Adrenal gland (tissue), 12 donors: Measurements from ENCODE around the gene RPS6KL1. TPM values are rescaled to one million over a fixed set of nuclear protein-coding genes. Genes with fewer than 3 reads are reported as not detected.

ENCODE experiments used
- DNase-seq, 7 donors: peaks; one replicate each; pipeline ENCODE4 v3.0.0-alpha.2; 2019 to 2020
- H3K27ac ChIP-seq, 5 donors: fragments of 200-600 bp; sonication (generic) in 4 of 5; 1 replicate in 3 of 5; 2 replicates in 2 of 5; pipeline versions ENCODE4 v1.5.1 to v1.8.0; 2016 to 2020; ENCODE audit warnings: mild to moderate bottlenecking in 1 of 5
- H3K27me3 ChIP-seq: fragments of 200-600 bp; 2 replicates; pipeline ENCODE4 v1.8.0; 2021
- H3K36me3 ChIP-seq, 2 donors: fragments of 200-600 bp; replicated peaks in 1 of 2; 1 replicate in 1 of 2; 2 replicates in 1 of 2; pipeline versions ENCODE4 v1.5.1 to v1.8.0; 2018 to 2022
- H3K4me1 ChIP-seq, 2 donors: fragments of 200-600 bp; replicated peaks in 1 of 2; 1 replicate in 1 of 2; 2 replicates in 1 of 2; pipeline versions ENCODE4 v1.5.1 to v1.8.0; 2018 to 2021
- H3K4me3 ChIP-seq, 4 donors: fragments of 200-600 bp; sonication (generic) in 3 of 4; one replicate each; pipeline ENCODE4 v1.5.1; 2016 to 2018
- H3K9me3 ChIP-seq, 3 donors: fragments of 200-600 bp; sonication (generic) in 1 of 3; replicated peaks in 1 of 3; 1 replicate in 2 of 3; 2 replicates in 1 of 3; pipeline versions ENCODE4 v1.5.1 to v1.8.0; 2016 to 2021
- POLR2A ChIP-seq, 2 donors: fragments of 450-650 bp; IDR thresholded peaks; one replicate each; pipeline ENCODE4 v1.6.1; 2017; ENCODE audit warnings: antibody characterized with exemption in 2 of 2, mild to moderate bottlenecking in 2 of 2, moderate library complexity in 1 of 2
- WGBS, 4 donors: extraction: QIAGEN DNeasy Blood & Tissue Kit in 2 of 4; methylation state at CpG; one replicate each; pipeline versions ENCODE4 v1.1.5 to v1.1.7; 2013 to 2017; 5-methylcytosine and 5-hydroxymethylcytosine counted together
- intact Hi-C, 2 donors: fragments of 100-400 bp; cut with DNase I; formaldehyde crosslinking; loops; one replicate each; pipeline versions ENCODE4 v1.14.1 to v1.15.0; 2022 to 2023
- polyA plus RNA-seq, 3 donors: library from polyadenylated mRNA; stranded (reverse); fragments of 200-250 nt in 2 of 3; fragments of 350-450 nt in 1 of 3; fragmentation: Illumina TruSeq in 1 of 3; extraction: RNeasy Lipid Tissue Mini Kit (QIAGEN cat#74804) in 1 of 3; gene quantifications; one replicate each; pipeline ENCODE4 v1.2.3, GENCODE V29; 2013 to 2014
- total RNA-seq, 9 donors: library from RNA; depleted of rRNA in 4 of 9; stranded (reverse); fragments of >200 nt in 4 of 9; fragments of 120-200 nt in 1 of 9; fragmentation: NEBNext Ultra II Directional in 1 of 9; extraction: Animal tissue kit (Norgen Biotek cat#: 25700) in 1 of 9; gene quantifications; one replicate each; pipeline versions ENCODE4 v1.1.0 to v1.2.4, GENCODE V29; 2013 to 2023
- TF ChIP-seq, protein P1 (sequence below), 6 experiments: fragments of 450-650 bp in 4 of 6; fragments of 200-600 bp in 2 of 6; sonication (generic) in 1 of 6; IDR thresholded peaks; 1 replicate in 5 of 6; 2 replicates in 1 of 6; pipeline versions ENCODE4 v1.5.1 to v1.8.0; 2016 to 2021; ENCODE audit warnings: antibody characterized with exemption in 6 of 6, mild to moderate bottlenecking in 2 of 6, moderate library complexity in 1 of 6
- donor health status: healthy with polysubstance abuse.
- donor health status: Bipolar disorder and iron deficiency.
- donor health status: DM: yes; HTN: yes; CAD: no.
- donor health status: DM: no; HTN: no; CAD: no.
- donor health status: DM: no; HTN: no; CAD: no.
- donor health status: DM: yes; HTN: yes; CAD: no.

RPS6KL1 gene
- total and polyA plus RNA-seq, 12 donors: 2.0 to 28.2 (median 5.3) TPM

DNA sequence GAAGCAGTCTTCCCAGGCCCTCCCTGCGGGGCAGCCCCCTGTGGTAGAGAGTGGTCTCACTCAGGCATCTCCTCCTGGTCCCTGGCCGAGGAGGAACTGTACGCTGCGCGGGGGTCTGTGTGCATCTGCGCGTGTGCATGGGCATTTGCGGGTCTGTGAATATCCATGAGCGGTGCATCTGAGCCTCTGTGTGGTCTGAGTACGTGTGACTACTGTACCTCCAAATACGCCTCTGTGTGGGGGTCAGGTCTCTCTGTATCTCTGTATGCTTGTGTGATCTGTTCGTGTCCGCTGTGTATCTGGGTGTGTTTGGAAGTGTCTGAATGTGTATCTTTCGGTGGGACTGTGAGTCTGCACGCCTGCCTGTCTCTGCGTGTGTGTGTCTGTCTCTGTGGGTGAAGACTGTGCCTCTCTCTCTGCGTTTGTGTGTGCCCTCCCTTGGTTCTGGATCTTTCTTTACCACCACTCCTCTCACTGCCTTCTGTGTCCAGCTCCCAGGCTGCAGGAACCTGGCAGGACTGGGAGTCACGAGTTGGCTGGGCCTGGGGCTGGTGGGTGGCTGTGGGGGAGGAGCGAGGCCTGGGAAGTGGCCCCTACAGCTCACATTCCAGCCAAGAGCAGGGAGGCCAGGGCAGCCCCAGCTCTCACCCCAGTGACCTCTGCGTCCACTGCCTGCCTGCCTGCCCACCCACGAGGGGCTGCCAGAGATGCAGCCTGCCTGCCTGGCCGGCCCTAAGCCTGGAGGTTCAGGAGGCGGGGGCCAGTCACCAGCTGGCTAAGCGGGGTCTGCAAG is 33.4 kb upstream of the RPS6KL1 start:
- Histone ChIP-seq H3K27me3 (no peaks in the 10 kb centered on the region), H3K4me3 (no peak overlapping the region), H3K9me3 (no peaks in the 10 kb centered on the region), H3K27ac (no peak overlapping the region), H3K36me3 (no peaks in the 10 kb centered on the region), H3K4me1 (peaks cover 0 to 22% of the 10 kb centered on the region in 2 donors)
- TF ChIP-seq, protein P1, sequence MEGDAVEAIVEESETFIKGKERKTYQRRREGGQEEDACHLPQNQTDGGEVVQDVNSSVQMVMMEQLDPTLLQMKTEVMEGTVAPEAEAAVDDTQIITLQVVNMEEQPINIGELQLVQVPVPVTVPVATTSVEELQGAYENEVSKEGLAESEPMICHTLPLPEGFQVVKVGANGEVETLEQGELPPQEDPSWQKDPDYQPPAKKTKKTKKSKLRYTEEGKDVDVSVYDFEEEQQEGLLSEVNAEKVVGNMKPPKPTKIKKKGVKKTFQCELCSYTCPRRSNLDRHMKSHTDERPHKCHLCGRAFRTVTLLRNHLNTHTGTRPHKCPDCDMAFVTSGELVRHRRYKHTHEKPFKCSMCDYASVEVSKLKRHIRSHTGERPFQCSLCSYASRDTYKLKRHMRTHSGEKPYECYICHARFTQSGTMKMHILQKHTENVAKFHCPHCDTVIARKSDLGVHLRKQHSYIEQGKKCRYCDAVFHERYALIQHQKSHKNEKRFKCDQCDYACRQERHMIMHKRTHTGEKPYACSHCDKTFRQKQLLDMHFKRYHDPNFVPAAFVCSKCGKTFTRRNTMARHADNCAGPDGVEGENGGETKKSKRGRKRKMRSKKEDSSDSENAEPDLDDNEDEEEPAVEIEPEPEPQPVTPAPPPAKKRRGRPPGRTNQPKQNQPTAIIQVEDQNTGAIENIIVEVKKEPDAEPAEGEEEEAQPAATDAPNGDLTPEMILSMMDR (IDR thresholded peaks at IDR 0.05): no peak
- TF ChIP-seq POLR2A (IDR thresholded peaks at IDR 0.05): no peak
- intact Hi-C loops: no loop called here
- 88 to 95% (median 90%) methylated on average over 9 to 24 of the region's 24 CpGs for WGBS, 4 donors
- DNase-seq: no peak

DNA sequence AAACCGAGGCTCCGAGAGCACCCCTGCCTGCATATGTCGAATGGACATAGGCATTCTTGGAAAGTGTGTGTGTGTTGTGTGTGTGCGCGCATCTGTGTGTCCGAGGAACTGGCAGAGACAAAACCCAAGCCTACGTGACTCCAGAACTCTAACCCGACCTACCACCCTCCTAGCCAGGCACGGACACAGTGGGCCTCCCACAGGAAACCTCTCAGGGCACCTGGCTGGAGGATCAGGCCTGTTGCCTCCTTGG is 32.9 kb upstream of the RPS6KL1 start:
- Histone ChIP-seq H3K4me3 (peak overlapping the region in 1 of 4 donors; percentile 57), H3K27ac (peak overlapping the region in 1 of 5 donors; percentile 6)

DNA sequence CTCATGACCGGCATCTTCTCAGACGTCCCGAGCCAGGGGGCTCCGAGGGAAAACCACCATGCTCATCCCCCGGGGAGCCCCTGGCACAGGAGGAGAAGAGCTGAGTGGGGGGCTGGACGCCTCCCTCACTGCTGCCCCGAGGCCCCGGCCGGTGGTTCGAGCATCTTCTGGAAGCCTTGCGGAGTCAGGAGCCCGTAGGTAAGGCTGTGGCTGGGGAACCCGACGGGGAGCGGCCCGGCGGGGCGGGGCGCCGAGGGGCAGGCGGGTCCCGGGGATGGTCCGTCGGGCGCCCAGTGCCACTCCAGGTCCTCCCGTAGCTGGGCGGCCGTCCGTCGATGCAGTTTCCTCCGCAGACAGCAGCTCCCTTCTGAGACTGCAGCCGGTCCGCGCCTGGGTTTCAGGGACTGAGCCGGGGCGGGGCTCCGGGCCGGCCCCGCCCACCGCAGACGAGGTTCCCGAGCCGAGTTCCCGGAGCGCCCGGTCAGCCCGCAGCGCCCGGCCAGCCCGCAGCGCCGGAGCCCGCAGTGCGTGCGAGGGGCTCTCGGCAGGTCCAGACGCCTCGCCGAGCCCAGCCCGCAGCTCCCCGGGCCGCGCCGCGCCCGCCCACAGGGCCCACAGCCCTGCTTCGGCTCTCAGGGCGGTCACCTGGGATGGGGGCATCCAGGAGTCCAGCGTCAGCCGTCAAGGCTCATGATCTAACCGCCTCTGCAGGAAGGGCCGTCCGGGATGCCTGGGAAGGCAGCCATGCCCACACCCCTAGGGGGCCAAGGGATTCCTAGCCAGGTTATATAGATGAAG is 32.4 kb upstream of the RPS6KL1 start, which contains the start of gene PGF:
Gene PGF (minus strand): TSS at position 369 of the 798 bp plus-strand sequence. CDS start 355 bp downstream, at position 14.
- Histone ChIP-seq H3K9me3 (no peaks in the 10 kb centered on the region), H3K27ac (peak within 1 kb of the TSS in 1 of 5 donors; percentile 7), H3K36me3 (no peaks in the 10 kb centered on the region), H3K27me3 (no peaks in the 10 kb centered on the region), H3K4me1 (peaks cover 0 to 18% of the 10 kb centered on the region in 2 donors), H3K4me3 (peak within 1 kb of the TSS in 2 of 4 donors; percentile 17 to 57)
- 4 to 22% (median 4%) methylated on average over 9 to 73 of the region's 73 CpGs; no CpG with 5 or more reads in 1 of the 4 donors for WGBS, 4 donors
- peak; percentile 52 to 83 (median 73) for DNase-seq
- TF ChIP-seq, protein P1 (IDR thresholded peaks at IDR 0.05): no peak
- peak; percentile 32 to 79 for TF ChIP-seq POLR2A (IDR thresholded peaks at IDR 0.05)
- intact Hi-C loops: no loop called here

More for the DNA sequence above, 32.9 kb upstream of the RPS6KL1 start:
- no peaks in the 10 kb centered on the region for H3K27me3 ChIP-seq
- no peaks in the 10 kb centered on the region for H3K9me3 ChIP-seq
- peaks cover 0 to 20% of the 10 kb centered on the region in 2 donors for H3K4me1 ChIP-seq
- intact Hi-C loops: no loop called here
- TF ChIP-seq, protein P1 (IDR thresholded peaks at IDR 0.05): no peak
- no peak for TF ChIP-seq POLR2A (IDR thresholded peaks at IDR 0.05)
- no peak for DNase-seq
- no peaks in the 10 kb centered on the region for H3K36me3 ChIP-seq
- WGBS, 4 donors: 84 to 88% (median 84%) methylated on average over 5 to 9 of the region's 9 CpGs; no CpG with 5 or more reads in 1 of the 4 donors

DNA sequence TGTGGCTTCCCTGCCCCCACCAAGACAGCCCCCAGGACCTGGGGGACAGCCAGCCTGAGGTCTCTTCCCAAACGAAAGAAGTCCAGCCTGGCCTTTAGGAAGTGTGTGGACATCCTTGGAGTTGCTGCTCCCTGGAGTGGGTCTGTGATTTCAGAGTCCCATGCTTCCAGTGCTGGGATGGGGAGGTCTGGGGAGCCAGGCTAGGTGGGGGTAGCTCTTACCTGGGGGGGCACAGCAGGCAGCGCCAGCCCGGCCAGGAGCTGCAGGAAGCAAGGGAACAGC is 31.8 kb upstream of the RPS6KL1 start:
- no peaks in the 10 kb centered on the region for H3K27me3 ChIP-seq
- peaks cover 0 to 18% of the 10 kb centered on the region in 2 donors for H3K4me1 ChIP-seq
- DNase-seq: no peak
- H3K9me3 ChIP-seq: no peaks in the 10 kb centered on the region
- H3K36me3 ChIP-seq: no peaks in the 10 kb centered on the region
- H3K4me3 ChIP-seq: peak overlapping the region in 1 of 4 donors; percentile 57
- TF ChIP-seq, protein P1 (IDR thresholded peaks at IDR 0.05): no peak
- TF ChIP-seq POLR2A (IDR thresholded peaks at IDR 0.05): no peak
- intact Hi-C loops: no loop called here
- H3K27ac ChIP-seq: peak overlapping the region in 1 of 5 donors; percentile 7
- 3 to 10% (median 5%) methylated on average over 2 to 3 of the region's 3 CpGs; no CpG with 5 or more reads in 1 of the 4 donors for WGBS, 4 donors
